ENCODE data around the gene CABP5.

DNA sequence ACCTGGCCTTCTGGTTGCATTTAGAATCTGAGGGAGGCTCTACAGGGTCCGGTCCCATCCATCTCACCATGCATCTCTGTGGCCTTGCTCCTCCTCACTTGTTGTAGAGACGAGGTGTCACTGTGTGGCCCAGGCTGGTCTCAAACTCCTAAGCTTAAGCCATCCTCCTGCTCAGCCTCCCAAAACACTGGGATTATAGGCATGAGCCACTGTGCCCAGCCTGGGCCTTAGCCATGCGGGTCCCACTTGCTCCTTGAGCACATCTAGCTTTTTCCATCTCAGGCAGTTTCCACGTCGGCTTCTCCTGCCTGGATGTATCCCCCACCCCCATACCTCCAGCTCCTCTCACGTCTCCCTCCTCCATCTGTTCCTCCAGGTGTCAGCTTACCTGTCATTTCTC is 39.6 kb downstream of the CABP5 start:
- TF ChIP-seq POLR2A (IDR thresholded peaks at IDR 0.05; ENCODE audit: low read depth), result no peak
- TF ChIP-seq, protein P1, sequence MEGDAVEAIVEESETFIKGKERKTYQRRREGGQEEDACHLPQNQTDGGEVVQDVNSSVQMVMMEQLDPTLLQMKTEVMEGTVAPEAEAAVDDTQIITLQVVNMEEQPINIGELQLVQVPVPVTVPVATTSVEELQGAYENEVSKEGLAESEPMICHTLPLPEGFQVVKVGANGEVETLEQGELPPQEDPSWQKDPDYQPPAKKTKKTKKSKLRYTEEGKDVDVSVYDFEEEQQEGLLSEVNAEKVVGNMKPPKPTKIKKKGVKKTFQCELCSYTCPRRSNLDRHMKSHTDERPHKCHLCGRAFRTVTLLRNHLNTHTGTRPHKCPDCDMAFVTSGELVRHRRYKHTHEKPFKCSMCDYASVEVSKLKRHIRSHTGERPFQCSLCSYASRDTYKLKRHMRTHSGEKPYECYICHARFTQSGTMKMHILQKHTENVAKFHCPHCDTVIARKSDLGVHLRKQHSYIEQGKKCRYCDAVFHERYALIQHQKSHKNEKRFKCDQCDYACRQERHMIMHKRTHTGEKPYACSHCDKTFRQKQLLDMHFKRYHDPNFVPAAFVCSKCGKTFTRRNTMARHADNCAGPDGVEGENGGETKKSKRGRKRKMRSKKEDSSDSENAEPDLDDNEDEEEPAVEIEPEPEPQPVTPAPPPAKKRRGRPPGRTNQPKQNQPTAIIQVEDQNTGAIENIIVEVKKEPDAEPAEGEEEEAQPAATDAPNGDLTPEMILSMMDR (IDR thresholded peaks at IDR 0.05), result no peak

Data from esophagus muscularis mucosa (tissue), 3 donors.